Pancreas (tissue), 10 donors: ENCODE measurements around the gene PCNX1. TPM values are rescaled to one million over a fixed set of nuclear protein-coding genes. Genes with fewer than 3 reads are reported as not detected.
A peak's percentile ranks its signal among the peaks of the same experiment; 100 is the strongest.

Experiments used
- ATAC-seq, 4 donors: fragments of 200-7000 bp; cut with Tn5 transposase; one replicate each; pipeline versions ENCODE4 v1.8.0 to v1.9.1; 2020; ENCODE audit warnings: mild to moderate bottlenecking in 4 of 4, moderate library complexity in 4 of 4
- DNase-seq, 6 donors: peaks; one replicate each; pipeline ENCODE4 v3.0.0-alpha.2; 2020
- FAIRE-seq: peaks from 2 replicates; lab custom pipeline; 2012; peaks lifted over from hg19 to GRCh38; lab: Jason Lieb, UNC
- H3K27ac ChIP-seq, 4 donors: fragments of 200-600 bp; sonication (generic); 1 replicate in 3 of 4; 2 replicates in 1 of 4; pipeline versions ENCODE4 v1.5.0 to v1.8.0; 2020
- H3K27me3 ChIP-seq, 4 donors: fragments of 200-600 bp; one replicate each; pipeline ENCODE4 v1.8.0; 2021
- H3K36me3 ChIP-seq, 3 donors: fragments of 200-600 bp; sonication (generic) in 1 of 3; one replicate each; pipeline versions ENCODE4 v1.5.0 to v1.8.0; 2020 to 2021
- H3K4me1 ChIP-seq, 3 donors: fragments of 200-600 bp; one replicate each; pipeline ENCODE4 v1.8.0; 2021
- H3K4me3 ChIP-seq, 4 donors: fragments of 200-600 bp; sonication (generic) in 2 of 4; one replicate each; pipeline versions ENCODE4 v1.5.0 to v1.8.0; 2020 to 2021
- H3K9me3 ChIP-seq, 4 donors: fragments of 200-600 bp; one replicate each; pipeline ENCODE4 v1.8.0; 2021
- WGBS, 2 donors: extraction: QIAGEN DNeasy Blood & Tissue Kit; methylation state at CpG; one replicate each; pipeline ENCODE4 v1.1.7; 2013; 5-methylcytosine and 5-hydroxymethylcytosine counted together
- intact Hi-C, 3 donors: fragments of 100-400 bp; cut with DNase I; formaldehyde crosslinking; loops; one replicate each; pipeline versions ENCODE4 v1.11.1 to v1.14.2; 2022
- polyA plus RNA-seq, 2 donors: library from polyadenylated mRNA; stranded (reverse); fragments of 200-250 nt; gene quantifications; one replicate each; pipeline ENCODE4 v1.2.3, GENCODE V29; 2013
- total RNA-seq, 6 donors: library from RNA; stranded (reverse); fragmentation: NEBNext Ultra II Directional in 4 of 6; extraction: Animal tissue kit (Norgen Biotek cat#: 25700) in 4 of 6; gene quantifications; one replicate each; pipeline versions ENCODE4 v1.2.1 to v1.2.4, GENCODE V29; 2021 to 2023
- TF ChIP-seq, protein P1 (sequence below), 4 donors: fragments of 200-600 bp; sonication (generic) in 3 of 4; IDR thresholded peaks; one replicate each; pipeline versions ENCODE4 v1.5.0 to v1.8.0; 2021; ENCODE audit warnings: antibody characterized with exemption in 4 of 4
- donor health status: healthy with polysubstance abuse.
- donor health status: DM: no; HTN: no; CAD: no; lungs with moderate emphysema.
- donor health status: DM: no; HTN: no; CAD: no.
- donor health status: control.
- donor health status: control.
- donor health status: Bipolar disorder and iron deficiency.
- donor health status: DM: yes; HTN: yes; CAD: no.
- donor health status: DM: no; HTN: no; CAD: no.
- donor health status: DM: no; HTN: no; CAD: no.
- donor health status: DM: yes; HTN: yes; CAD: no.

The PCNX1 gene
- total and polyA plus RNA-seq, 8 donors, result 5.0 to 28.7 (median 14.7) TPM

DNA sequence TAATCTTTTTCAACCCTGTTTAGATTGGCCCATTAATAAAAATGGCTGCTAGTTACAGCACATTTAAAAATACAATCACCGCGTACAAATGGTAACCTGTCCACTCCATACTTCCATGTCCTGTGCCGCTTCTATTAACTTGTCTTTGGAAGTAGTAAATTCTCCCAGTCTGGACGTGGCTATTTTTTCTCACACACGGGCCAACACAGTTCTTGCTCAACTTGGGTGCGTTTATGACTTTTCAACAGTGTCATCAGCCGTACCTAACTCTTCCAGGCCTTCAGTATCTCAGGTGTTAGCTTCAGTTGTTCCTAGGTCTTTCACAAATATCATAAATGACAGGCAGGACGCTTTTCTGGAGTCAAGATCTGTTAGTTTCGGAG, 475 bp upstream of the PCNX1 start:
- DNase-seq (no peak), ATAC-seq (peak; percentile 5 to 14 (median 13)), FAIRE-seq (no peak)

DNA sequence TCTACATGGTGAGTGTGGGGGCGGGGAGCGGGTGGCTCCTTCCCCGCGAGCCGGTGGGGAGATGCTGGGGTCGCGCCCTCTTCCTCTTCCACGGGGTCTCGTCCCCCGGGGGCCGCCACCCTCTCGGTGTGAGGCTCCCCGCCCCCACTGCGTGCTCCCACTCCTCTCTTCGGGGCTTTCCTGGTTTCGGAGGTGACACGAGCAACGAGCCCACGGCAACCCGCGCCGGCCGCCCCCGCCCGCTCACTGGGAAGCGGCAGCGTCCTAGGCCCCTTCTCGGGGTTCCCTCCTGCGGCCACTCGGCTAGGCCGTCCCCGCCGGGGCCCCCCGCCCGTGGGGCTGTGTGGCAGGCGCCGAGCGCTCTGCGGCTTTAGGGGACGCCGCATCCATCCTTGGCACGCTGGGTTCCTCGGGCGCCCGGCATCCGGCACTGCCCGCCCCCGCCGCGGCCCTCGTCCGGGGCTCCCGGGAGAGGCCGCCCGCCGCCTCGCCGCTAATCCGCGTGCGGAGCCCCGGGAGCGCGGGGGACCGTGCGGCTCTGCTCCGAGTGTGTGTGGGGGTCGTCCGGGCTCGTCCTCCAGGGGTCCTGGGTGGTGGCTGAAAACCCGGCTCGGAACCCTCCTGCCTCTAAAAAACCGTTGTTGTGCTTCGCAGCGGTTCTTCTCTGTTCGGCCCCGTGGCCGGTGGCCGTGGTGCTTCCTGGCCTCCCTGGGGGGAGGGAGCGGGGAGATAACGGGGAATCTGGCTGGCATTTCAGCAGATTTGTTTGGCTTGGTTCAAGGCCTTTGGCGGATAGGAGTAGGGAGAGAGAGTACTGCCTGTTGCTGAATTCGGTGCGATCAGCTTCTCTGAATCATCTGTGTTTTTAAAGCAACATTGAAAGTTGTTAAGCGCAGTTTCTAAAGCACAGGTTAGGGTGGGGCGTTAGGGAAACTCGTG, 1.0 kb downstream of the PCNX1 start:
- DNase-seq (peak; percentile 48 to 82 (median 58)), FAIRE-seq (no peak), ATAC-seq (peak; percentile 48 to 61 (median 58))
- Histone ChIP-seq H3K27me3 (no peaks in the 10 kb centered on the region), H3K36me3 (no peaks in the 10 kb centered on the region), H3K27ac (peak overlapping the region; percentile 76 to 90 (median 82)), H3K9me3 (no peaks in the 10 kb centered on the region), H3K4me3 (peak overlapping the region; percentile 88 to 92 (median 90)), H3K4me1 (peaks cover 0 to 10% (median 8%) of the 10 kb centered on the region in 3 donors)
- TF ChIP-seq, protein P1, sequence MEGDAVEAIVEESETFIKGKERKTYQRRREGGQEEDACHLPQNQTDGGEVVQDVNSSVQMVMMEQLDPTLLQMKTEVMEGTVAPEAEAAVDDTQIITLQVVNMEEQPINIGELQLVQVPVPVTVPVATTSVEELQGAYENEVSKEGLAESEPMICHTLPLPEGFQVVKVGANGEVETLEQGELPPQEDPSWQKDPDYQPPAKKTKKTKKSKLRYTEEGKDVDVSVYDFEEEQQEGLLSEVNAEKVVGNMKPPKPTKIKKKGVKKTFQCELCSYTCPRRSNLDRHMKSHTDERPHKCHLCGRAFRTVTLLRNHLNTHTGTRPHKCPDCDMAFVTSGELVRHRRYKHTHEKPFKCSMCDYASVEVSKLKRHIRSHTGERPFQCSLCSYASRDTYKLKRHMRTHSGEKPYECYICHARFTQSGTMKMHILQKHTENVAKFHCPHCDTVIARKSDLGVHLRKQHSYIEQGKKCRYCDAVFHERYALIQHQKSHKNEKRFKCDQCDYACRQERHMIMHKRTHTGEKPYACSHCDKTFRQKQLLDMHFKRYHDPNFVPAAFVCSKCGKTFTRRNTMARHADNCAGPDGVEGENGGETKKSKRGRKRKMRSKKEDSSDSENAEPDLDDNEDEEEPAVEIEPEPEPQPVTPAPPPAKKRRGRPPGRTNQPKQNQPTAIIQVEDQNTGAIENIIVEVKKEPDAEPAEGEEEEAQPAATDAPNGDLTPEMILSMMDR (IDR thresholded peaks at IDR 0.05), result no peak
- 1% methylated on average over 74 to 87 of the region's 87 CpGs for WGBS, 2 donors
- intact Hi-C loops, result no loop called here

More for the DNA sequence above, 475 bp upstream of the PCNX1 start:
- TF ChIP-seq, protein P1 (IDR thresholded peaks at IDR 0.05), result no peak
- Histone ChIP-seq H3K4me1 (peaks cover 0 to 10% (median 8%) of the 10 kb centered on the region in 3 donors), H3K9me3 (no peaks in the 10 kb centered on the region), H3K27ac (peak overlapping the region; percentile 76 to 90 (median 82)), H3K4me3 (peak overlapping the region in 3 of 4 donors; percentile 88 to 92 (median 89)), H3K36me3 (no peaks in the 10 kb centered on the region), H3K27me3 (no peaks in the 10 kb centered on the region)
- intact Hi-C loops, result no loop called here
- 21 to 22% methylated on average over 9 of the region's 9 CpGs for WGBS, 2 donors

DNA sequence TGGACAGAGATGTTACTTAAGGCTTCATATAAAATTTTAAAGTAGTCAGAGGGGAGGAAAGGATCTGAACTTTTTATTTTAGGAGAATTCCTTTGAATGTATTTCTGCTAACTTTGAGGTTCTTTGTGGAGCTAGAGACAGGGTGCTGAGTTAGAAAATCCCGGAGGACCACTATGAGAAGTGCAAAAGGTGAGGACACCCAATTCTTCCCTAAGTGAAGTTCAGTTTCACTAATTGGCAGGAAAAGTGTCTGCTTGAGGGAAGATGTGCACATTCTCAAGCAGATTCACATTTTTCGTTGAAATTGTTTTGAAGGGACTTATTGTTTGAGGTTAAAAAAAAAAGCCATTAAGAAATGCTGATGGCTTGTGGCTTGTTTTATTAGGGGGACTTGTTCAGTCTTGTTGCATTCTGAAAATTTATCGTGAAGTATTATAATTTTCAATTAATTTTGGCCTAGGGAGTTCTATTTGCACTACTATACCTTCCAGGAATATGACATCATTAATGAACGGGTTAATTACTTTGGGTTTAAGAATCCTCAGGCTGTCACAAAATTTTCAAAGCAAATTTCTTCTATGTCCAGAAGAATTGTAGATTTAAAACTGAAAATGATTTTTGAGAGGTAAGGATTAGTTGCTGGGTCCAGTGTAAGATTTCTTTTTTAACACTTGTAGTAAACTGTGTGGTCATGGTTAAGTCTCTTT, 1.8 kb downstream of the PCNX1 start:
- intact Hi-C loops, result no loop called here
- FAIRE-seq (no peak), ATAC-seq (no peak), DNase-seq (no peak)
- H3K4me3 ChIP-seq, result peak overlapping the region; percentile 88 to 92 (median 90)
- TF ChIP-seq, protein P1 (IDR thresholded peaks at IDR 0.05), result no peak
- no peaks in the 10 kb centered on the region for H3K36me3 ChIP-seq
- H3K9me3 ChIP-seq, result no peaks in the 10 kb centered on the region
- no peaks in the 10 kb centered on the region for H3K27me3 ChIP-seq
- H3K27ac ChIP-seq, result peak overlapping the region in 2 of 4 donors; percentile 84 to 90
- H3K4me1 ChIP-seq, result peaks cover 0 to 10% (median 8%) of the 10 kb centered on the region in 3 donors
- WGBS, 2 donors, result 39 to 52% methylated on average over 4 of the region's 4 CpGs

DNA sequence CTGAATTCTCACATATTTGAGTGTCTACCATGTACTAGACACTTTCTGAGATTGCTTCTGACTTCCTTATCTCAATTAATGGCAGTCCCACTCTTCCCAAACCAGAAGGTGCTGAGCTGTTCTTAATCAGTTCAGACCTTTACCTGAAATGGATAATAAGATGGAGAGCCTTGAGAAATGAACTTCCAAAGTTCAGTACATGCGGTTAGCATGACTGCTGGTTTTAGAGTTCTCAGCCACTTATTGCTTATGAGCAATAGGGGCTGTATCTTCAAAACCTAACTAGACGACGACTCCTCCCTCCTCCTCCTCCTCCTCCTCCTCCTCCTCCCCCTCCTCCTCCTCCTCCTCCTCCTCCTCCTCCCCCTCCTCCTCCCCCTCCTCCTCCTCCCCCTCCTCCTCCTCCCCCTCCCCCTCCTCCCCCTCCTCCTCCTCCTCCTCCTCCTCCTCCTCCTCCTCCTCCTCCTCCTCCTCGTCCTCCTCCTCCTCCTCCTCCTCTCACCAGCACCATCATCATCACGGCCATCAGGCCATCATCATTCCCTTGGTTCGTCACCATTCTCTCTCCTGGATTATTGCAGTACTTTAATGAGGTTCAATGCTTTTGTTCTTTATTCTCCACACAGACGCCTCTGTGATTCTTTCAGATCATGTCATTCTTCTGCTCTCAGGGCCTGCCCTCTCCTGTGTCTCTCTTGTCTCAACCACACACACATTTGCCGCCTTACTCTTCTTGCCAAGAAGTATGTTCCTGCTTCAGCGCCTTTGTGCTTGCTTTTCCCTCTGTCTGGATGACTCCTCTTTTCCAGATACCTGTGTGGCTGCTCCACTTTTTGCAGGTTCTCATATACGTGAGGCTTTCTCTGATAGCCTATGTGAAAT, 2.7 kb downstream of the PCNX1 start:
- WGBS, 2 donors, result 85 to 87% methylated on average over 8 of the region's 10 CpGs
- TF ChIP-seq, protein P1 (IDR thresholded peaks at IDR 0.05), result no peak
- ATAC-seq, result no peak
- H3K4me1 ChIP-seq, result peaks cover 0 to 10% (median 8%) of the 10 kb centered on the region in 3 donors
- no peaks in the 10 kb centered on the region for H3K9me3 ChIP-seq
- H3K36me3 ChIP-seq, result no peaks in the 10 kb centered on the region
- H3K27me3 ChIP-seq, result no peaks in the 10 kb centered on the region
- H3K4me3 ChIP-seq, result peak overlapping the region in 1 of 4 donors; percentile 89
- H3K27ac ChIP-seq, result no peak overlapping the region
- FAIRE-seq, result no peak
- intact Hi-C loops, result no loop called here
- DNase-seq, result no peak
